DMS 273 treated with DMSO at 0.1 percent for 48 hours (cell line): ENCODE data around the gene SSH2.
"Not testable (repeated sequence)": the region's sequence is repeated elsewhere in the genome, so short reads cannot be mapped to it uniquely, and the experiment has no call there.

ENCODE experiments used
- DNase-seq: peaks from one replicate; lab custom pipeline; 2025; lab: John Stamatoyannopoulos, UW

Gene SSH2

GRCh38 chr17:29836643-29837042 lies 93.4 kb downstream of the SSH2 start:
- no peak for DNase-seq

- DNase-seq, result no peak
Measured at GRCh38 chr17:29835435-29836351, 94.3 kb downstream of the SSH2 start.

- DNase-seq, result no peak
Measured at GRCh38 chr17:29833801-29834200, 96.2 kb downstream of the SSH2 start.

DNA sequence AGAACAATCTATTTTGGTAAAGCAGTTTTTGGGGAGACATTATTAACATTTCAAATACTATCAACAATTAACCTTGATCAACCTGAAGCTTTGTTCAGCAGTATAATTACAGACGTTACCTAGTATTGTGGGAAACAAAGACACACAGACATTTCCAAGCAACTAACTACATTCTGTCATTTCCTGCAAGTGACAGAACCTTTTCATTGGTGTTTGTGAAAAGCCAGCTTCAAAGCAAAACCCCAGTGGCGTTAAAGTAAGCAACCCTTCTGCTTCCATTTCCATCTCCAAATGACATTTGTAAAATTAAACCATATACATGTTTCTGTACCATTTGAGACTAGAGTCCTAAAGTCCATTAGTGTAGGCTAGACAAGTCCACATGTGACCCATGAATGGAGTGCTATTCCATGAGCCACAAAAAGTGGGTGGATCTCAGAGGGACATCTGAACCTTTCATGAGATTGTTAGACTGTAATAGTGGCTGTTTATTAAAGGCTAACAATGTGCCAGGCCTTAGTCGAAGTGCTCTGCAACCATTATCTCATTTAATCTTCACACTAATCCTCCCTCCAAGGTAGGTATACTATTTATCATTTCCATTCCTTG lies 101.2 kb downstream of the SSH2 start:
- no peak for DNase-seq

DNA sequence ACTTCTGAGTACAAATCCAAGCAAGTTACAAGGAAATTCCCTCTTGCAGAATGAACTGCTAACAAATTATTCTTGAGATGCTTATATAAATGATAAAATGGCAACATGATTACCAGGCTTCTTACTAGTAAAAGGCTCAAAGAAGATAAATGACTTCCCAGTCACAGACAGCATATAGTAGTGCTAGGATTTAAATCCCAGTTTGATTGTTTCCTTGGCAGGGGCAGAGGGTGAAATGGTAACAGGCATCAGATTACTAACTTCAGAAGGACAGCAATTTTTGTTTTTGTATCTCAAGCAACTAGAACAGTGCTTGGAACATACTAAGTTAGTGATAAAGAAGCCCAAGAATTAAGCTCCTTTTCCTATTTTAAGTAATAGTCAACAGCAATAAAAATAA lies 102.8 kb downstream of the SSH2 start:
- no peak for DNase-seq

DNA sequence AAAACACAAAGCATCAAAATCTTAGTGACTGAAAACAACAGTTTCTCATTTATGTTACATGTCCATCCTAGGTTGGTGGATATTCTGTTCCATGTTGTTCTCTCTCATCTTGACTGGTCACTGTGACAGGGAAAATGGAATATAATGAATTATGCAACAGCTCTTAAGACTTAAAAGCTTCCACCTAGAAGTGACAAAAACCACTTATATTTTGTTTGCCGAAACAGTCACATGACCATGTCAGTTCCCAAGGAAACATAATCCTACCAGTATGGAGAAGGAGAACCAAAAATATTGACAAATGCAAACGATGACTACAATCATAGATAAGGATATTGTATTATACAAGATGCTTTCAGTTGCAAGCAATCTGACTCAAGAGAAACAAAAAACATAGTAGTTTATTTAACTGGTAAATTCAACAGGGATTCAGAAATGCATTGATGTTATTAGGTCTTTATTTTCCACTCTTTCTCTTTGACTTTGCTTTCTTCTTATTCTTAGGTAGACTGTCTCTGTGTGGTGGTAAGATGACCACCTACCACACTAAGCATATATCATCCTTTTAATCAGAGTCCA lies 103.8 kb downstream of the SSH2 start:
- no peak for DNase-seq

- DNase-seq, result no peak
Measured at GRCh38 chr17:29825604-29826003, 104.4 kb downstream of the SSH2 start.

- DNase-seq, result no peak
Measured at GRCh38 chr17:29821897-29822296, 108.1 kb downstream of the SSH2 start.

DNA sequence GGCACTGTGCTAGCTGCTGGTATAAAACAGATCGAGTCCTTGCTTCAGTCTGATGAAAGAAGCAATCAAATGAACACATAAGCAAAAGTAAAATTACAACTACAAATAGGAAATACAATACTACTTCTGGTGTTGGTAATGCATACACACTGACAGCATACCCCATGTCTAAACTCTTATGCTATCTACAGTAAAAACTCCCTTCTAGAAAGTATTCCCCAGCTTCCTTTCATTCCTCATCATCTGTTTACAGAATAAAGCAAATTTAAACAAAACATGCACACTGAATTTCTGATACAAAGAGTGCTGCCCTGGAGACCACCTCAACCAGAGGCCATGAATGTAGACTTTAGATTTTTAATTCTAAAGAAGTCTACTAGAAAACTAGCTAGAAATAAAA lies 109.6 kb downstream of the SSH2 start:
- no peak for DNase-seq

- DNase-seq, result no peak
Measured at GRCh38 chr17:29807520-29808361, 122.3 kb downstream of the SSH2 start.

- DNase-seq, result no peak
Measured at GRCh38 chr17:29802246-29802645, 127.8 kb downstream of the SSH2 start.

DNA sequence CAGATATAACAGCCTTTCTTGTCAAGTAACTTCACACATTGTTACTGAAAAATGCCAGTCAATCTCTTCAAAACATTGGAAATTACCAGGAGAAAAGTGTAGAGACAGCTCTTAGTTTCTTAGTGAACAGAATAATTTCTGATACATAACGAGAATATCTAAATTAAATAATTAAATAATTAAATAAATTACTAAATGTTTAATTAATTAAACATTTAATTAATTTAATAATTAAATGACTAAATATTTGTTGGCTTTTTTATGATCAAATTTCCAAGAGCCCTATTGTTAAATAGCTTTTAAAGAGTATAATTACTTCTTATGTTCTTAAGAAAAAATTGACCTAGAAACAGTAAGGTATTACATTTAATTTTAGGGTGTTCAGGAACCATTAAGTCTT lies 129.6 kb downstream of the SSH2 start:
- DNase-seq, result no peak

- DNase-seq, result no peak
Measured at GRCh38 chr17:29796652-29797051, 133.4 kb downstream of the SSH2 start.

GRCh38 chr17:29793501-29793900 lies 136.5 kb downstream of the SSH2 start:
- no peak for DNase-seq

DNA sequence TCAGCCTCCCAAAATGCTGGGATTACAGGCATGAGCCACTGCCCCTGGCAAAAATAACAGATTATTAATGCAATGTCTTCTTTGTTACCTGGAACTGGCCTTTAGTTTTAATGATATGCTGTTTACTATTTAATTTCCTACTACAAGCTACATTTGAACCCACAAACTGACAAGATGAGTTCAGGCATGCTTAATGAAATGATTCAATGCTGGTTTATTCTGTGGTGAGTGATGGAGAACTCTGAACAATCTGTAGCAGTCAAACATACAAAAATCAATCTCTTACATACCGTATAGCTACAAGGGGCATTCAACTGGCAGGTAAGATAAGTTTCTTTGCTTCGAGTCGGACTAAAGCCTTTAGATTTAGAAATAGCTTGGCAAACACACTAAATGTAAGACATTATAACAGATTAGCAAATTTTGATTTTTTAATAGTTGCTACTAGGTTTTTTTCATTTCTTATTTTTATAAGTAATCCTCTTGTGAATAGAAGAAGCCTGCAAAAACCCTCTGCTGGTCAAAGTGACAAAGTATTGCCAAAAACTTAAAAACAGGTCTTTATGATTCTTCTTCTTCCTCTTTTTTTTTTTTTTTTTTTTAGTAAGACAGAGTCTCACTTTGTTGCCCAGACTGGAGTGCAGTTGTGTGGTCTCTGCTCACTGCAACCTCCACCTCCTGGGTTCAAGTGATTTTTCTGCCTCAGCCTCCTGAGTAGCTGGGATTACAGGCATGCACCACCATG lies 138.5 kb downstream of the SSH2 start:
- DNase-seq, result no peak

DNA sequence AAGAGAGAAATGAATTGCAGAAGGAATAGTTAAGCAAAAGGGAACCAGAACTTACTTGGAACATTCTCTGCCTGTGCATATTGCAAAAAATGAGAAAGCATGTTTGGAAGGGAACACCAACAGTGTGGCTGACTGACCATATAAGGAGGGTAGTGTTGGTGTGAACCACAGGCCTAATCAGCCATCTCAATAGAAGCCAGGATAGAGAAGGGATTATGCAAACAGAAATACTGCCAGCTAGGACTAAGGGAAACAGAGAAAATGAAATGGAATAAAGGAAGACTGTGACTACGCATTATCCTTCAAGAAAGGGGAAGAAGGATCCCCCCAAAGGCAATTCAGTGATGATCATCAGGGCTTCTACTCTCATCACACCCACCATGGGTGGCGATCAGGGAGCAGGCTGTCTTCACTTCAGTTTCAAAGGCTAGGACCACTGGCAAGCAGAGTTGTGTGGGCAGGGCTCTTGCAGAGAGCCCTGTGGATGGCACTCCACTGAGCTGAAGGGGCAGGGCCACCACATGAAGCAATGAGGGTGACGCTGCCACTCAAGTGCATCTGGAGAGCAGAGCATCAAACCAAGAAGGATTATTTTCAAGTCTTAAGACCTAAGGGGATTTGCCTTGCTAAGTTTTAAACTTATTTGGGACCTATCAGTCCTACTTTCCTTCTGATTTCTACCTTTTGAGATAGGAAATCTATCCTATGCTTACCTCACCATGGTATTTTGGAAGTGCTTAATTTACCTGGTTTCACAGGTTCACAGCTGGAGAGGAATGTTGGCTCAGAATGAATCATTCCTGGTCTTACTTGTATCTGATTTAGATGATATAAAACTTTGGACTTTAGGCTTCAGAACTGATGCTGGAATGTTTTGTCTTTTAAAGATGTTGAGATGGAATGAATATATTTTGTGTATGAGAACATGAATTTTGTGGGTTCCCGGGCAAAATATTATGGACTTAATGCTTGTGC lies 140.5 kb downstream of the SSH2 start:
- no peak for DNase-seq

GRCh38 chr17:29787995-29788394 lies 142.0 kb downstream of the SSH2 start:
- no peak for DNase-seq

GRCh38 chr17:29782917-29783316 lies 147.1 kb downstream of the SSH2 start:
- no peak for DNase-seq

- not testable (repeated sequence) for DNase-seq
Measured at GRCh38 chr17:29779812-29780190, 150.2 kb downstream of the SSH2 start.
